Esophagus (tissue), 2 donors: Measurements from ENCODE around the gene ZNF750. TPM values are rescaled to one million over a fixed set of nuclear protein-coding genes. Genes with fewer than 3 reads are reported as not detected.

Experiments used
- polyA plus RNA-seq, 2 donors: library from polyadenylated mRNA; stranded (reverse); fragments of 200-250 nt; gene quantifications; one replicate each; pipeline ENCODE4 v1.2.3, GENCODE V29; 2013
- donor health status: healthy with polysubstance abuse.
- donor health status: Bipolar disorder and iron deficiency.

The ZNF750 gene
- polyA plus RNA-seq, 2 donors: 30.2 to 111 TPM

Other genes with a start within 250 kb of the ZNF750 start
- gene WDR45B, start 191.6 kb downstream of the ZNF750 start, polyA plus RNA-seq: 10 to 100 TPM; 72.2 to 75.3 TPM
- gene RAB40B, start 141.3 kb downstream of the ZNF750 start, polyA plus RNA-seq: 1 to 10 TPM; 9.3 to 9.7 TPM
- 10 to 100 TPM; 15.6 to 19.0 TPM for gene FN3KRP, start 123.3 kb downstream of the ZNF750 start, polyA plus RNA-seq
- gene FN3K, start 104.4 kb downstream of the ZNF750 start, polyA plus RNA-seq: 1 to 10 TPM; 2.7 to 3.7 TPM
- gene TBCD, start 88.0 kb downstream of the ZNF750 start, polyA plus RNA-seq: 10 to 100 TPM; 54.4 to 62.8 TPM
- gene METRNL, start 239.6 kb upstream of the ZNF750 start, polyA plus RNA-seq: 100 to 1,000 TPM; 143 to 169 TPM